ENCODE results near the gene NUDT12.

The NUDT12 gene

GRCh38 chr5:103539376-103540330 lies 22.9 kb downstream of the NUDT12 start:
- no peak for DNase-seq

GRCh38 chr5:103532086-103532734 lies 30.4 kb downstream of the NUDT12 start:
- no peak for DNase-seq

- no peak for DNase-seq
Measured at GRCh38 chr5:103526164-103526915, 36.2 kb downstream of the NUDT12 start.

GRCh38 chr5:103525361-103525760 lies 37.2 kb downstream of the NUDT12 start:
- no peak for DNase-seq

- DNase-seq: no peak
Measured at GRCh38 chr5:103523319-103523718, 39.3 kb downstream of the NUDT12 start.

GRCh38 chr5:103522586-103522985 lies 40.0 kb downstream of the NUDT12 start:
- DNase-seq: no peak

- no peak for DNase-seq
Measured at GRCh38 chr5:103519550-103519949, 43.0 kb downstream of the NUDT12 start.

- no peak for DNase-seq
Measured at GRCh38 chr5:103514371-103514770, 48.2 kb downstream of the NUDT12 start.

GRCh38 chr5:103513701-103514100 lies 48.9 kb downstream of the NUDT12 start:
- no peak for DNase-seq

GRCh38 chr5:103512500-103512899 lies 50.1 kb downstream of the NUDT12 start:
- no peak for DNase-seq

GRCh38 chr5:103511554-103511885 lies 51.1 kb downstream of the NUDT12 start:
- DNase-seq: no peak

- DNase-seq: no peak
Measured at GRCh38 chr5:103510851-103511553, 51.6 kb downstream of the NUDT12 start.

- DNase-seq: no peak
Measured at GRCh38 chr5:103505581-103506305, 56.8 kb downstream of the NUDT12 start.

- no peak for DNase-seq
Measured at GRCh38 chr5:103503066-103503465, 59.5 kb downstream of the NUDT12 start.

GRCh38 chr5:103502662-103503061 lies 59.9 kb downstream of the NUDT12 start:
- no peak for DNase-seq
